Measurements from ENCODE around the gene PAWR. TPM values are rescaled to one million over a fixed set of nuclear protein-coding genes. Genes with fewer than 3 reads are reported as not detected.

The PAWR gene
- total RNA-seq, 6 experiments from 2014 or later: 25.0 to 62.3 (median 28.9) TPM

- Histone ChIP-seq H3K36me3 (no peaks in the 10 kb centered on the region), H3K9me3 (no peaks in the 10 kb centered on the region), H3K27me3 (no peaks in the 10 kb centered on the region), H3K4me1 (no peaks in the 10 kb centered on the region), H3K4me3 (no peak overlapping the region), H3K27ac (no peak overlapping the region)
- TF ChIP-seq POLR2A (IDR thresholded peaks at IDR 0.05) (no peak), CTCF (IDR thresholded peaks at IDR 0.05) (no peak)
- no peak for ATAC-seq
- DNase-seq: no peak
- 86% methylated on average over 3 of the region's 3 CpGs for WGBS (ENCODE audit: insufficient coverage, low coverage, low lambda C conversion rate, missing lambda C conversion rate)
- intact Hi-C loops (cut with DNase I): no loop called here
Measured at GRCh38 chr12:79537675-79538074, 153.1 kb downstream of the PAWR start.

- no peak for DNase-seq
- no peak overlapping the region for H3K4me3 ChIP-seq
- H3K27ac ChIP-seq: no peak overlapping the region
- no peaks in the 10 kb centered on the region for H3K4me1 ChIP-seq
- TF ChIP-seq CTCF (IDR thresholded peaks at IDR 0.05) (no peak), POLR2A (IDR thresholded peaks at IDR 0.05) (no peak)
- H3K9me3 ChIP-seq: no peaks in the 10 kb centered on the region
- intact Hi-C loops (cut with DNase I): no loop called here
- no peak for ATAC-seq
- WGBS (ENCODE audit: insufficient coverage, low coverage, low lambda C conversion rate, missing lambda C conversion rate): 82% methylated on average over 2 of the region's 2 CpGs
- H3K27me3 ChIP-seq: no peaks in the 10 kb centered on the region
- no peaks in the 10 kb centered on the region for H3K36me3 ChIP-seq
Measured at GRCh38 chr12:79535751-79536150, 155.0 kb downstream of the PAWR start.

Other genes with a start within 250 kb of the PAWR start
- 10 to 100 TPM; 13.1 to 21.0 (median 19.2) TPM for gene PPP1R12A, start 244.1 kb upstream of the PAWR start, total RNA-seq

Measured in right lobe of liver (tissue), 6 donors.